Activated naive CD4-positive, alpha-beta T cell treated with anti-CD3 and anti-CD28 coated beads, Interleukin-2, amount 50 U/mL, for 16 hours (primary cell): ENCODE measurements around the gene ARHGAP22.

Experiments
- DNase-seq: peaks from one replicate; pipeline ENCODE4 v3.0.0-alpha.2; 2020

ARHGAP22 gene

GRCh38 chr10:48412933-48413332 is 191.9 kb downstream of the ARHGAP22 start:
- DNase-seq, result no peak

DNA sequence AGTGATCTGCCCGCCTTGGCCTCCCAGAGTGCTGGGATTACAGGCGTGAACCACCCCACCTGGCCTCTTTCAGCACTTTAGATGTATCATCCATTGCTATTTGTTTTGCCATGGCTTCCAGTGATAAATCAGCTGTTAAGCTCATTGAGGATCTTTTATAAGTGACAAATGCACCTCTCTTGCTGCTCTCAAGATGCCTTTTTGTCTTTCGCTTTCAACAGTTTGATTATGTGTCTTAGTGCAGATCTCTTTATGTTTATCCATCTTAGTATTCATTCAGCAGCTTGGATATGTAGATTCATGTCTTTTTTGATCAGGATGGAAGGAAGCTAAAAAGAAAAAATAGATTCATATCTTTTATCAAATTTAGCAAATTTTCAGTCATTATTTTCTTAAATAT is 192.8 kb downstream of the ARHGAP22 start:
- no peak for DNase-seq

GRCh38 chr10:48411510-48411909 is 193.4 kb downstream of the ARHGAP22 start:
- DNase-seq, result no peak

GRCh38 chr10:48410503-48410902 is 194.4 kb downstream of the ARHGAP22 start:
- no peak for DNase-seq

DNA sequence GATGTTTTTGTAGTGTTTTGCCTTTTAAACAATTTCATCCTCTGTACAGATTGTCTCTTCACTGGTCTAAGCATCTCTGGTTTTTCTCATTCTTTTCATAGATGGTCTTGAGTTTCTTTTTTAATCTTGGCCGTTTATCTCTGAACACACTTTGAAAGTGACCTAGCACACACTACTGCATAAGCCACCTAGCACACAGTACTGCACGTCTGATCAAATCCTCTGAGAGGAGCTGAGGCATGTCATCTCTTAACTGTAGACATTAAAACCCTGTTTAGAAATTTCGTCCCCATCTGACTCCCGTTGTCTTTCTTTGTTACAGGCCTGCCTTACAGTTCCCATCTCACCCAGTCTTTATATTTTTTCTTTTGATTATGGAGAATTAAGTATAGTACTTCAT is 198.2 kb downstream of the ARHGAP22 start:
- no peak for DNase-seq

- no peak for DNase-seq
Measured at GRCh38 chr10:48406204-48406603, 198.7 kb downstream of the ARHGAP22 start.

DNA sequence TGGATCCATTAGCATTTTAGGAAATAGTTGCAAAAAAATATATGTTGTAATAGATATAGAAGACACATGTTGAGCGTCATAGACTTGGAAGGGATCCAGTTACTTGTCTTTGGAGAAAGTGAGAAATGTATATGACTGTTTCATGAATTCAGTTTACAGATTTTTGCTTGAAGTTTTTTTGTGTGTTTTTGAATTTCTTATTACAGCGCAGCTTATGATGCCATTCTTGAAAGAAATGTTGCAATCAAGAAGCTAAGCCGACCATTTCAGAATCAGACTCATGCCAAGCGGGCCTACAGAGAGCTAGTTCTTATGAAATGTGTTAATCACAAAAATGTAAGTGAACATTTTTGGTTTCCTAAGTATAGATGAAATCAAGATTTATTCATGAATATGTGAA is 200.2 kb downstream of the ARHGAP22 start:
- no peak for DNase-seq

- DNase-seq, result no peak
Measured at GRCh38 chr10:48400850-48401220, 204.0 kb downstream of the ARHGAP22 start.

GRCh38 chr10:48400129-48400849 is 204.6 kb downstream of the ARHGAP22 start:
- no peak for DNase-seq

GRCh38 chr10:48399551-48399950 is 205.3 kb downstream of the ARHGAP22 start:
- no peak for DNase-seq

DNA sequence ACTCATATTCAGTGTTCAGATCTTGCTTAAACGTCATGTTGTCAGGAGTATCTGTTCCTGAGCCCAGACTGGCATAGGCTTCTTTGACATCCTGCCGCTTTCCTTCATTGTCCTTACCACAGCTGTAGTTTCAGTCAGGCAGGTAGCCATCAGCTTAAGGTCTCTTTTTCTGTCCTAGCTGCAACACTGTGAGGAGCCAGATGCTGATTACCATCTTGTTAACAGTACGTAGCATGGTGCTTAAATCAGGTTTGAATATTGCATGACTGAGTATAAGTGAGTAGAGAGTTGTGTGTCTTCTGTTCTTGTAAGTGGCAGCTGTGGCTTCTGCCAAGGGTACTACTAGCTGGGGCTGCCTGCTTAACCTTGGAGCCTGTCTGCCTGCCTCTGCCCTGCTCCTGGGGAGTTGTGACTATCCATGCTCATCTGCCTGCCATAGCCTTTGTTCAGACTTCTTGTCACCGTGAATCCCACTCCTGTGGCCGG is 205.8 kb downstream of the ARHGAP22 start:
- DNase-seq, result no peak

DNA sequence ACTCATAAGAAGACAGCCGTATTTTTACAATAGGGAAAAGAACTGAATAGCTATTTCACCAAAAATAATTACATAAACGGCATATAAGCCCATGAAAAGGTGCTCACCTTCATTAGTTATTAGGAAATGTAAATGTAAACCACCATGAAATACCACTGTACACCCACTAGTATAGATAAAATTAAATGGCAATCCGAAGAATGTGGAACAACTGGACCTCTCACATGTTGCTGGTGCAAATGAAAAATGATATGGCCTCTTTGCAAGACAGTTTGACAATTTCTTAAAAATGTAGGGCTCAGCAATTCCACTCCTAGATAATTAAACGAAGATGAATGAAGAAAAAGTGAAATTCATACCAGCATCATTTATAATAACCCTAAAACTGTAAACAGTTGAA is 206.6 kb downstream of the ARHGAP22 start:
- DNase-seq, result no peak
